GM21423 (cell line): ENCODE data around the gene ZSCAN16.
"Not testable (repeated sequence)": the region's sequence is repeated elsewhere in the genome, so short reads cannot be mapped to it uniquely, and the experiment has no call there.

Experiments
- ATAC-seq: cut with Tn5 transposase; IDR thresholded peaks from one replicate; pipeline ENCODE4 v1.9.1; 2021; ENCODE audit warnings: mild to moderate bottlenecking, moderate library complexity; ENCODE audit not compliant: unreplicated experiment

The ZSCAN16 gene

DNA sequence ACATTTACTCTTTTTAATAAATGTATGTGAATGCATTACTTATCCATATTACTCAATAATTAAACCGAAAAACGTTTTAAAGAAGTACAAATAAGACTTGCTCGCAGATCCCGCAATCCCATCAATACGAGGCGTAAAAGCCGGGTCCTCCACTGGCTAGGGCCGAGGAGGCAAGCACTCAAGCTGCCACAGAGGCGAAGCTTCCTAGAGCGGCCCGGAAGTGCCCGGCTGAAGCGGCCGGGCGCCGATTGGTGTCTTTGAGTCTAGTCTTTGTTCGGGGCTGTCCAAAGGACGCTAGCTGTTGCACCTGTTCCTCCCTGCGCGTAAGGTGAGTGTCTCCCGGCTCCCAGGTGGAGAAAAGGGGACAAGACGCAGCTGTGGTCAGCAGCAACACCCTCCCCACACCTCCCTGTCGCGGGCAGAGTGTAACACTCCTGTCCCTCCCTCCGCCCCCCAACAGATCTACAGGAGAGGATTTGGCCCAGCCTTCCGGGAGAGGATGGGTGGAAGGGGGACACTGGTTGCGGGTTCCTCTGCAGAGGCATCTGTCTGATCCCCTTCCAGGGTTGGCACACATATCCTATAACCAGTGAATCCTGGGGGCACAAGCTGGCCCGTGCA is at the start of gene ZSCAN16:
Gene ZSCAN16, plus strand, starts transcription at position 260 of the 621 bp plus-strand sequence. CDS start 835 bp downstream, outside the sequence.
- peak; percentile 96 for ATAC-seq

- ATAC-seq: no peak
These were observed 46.4 kb upstream of the ZSCAN16 start for GRCh38 chr6:28078050-28078449.

DNA sequence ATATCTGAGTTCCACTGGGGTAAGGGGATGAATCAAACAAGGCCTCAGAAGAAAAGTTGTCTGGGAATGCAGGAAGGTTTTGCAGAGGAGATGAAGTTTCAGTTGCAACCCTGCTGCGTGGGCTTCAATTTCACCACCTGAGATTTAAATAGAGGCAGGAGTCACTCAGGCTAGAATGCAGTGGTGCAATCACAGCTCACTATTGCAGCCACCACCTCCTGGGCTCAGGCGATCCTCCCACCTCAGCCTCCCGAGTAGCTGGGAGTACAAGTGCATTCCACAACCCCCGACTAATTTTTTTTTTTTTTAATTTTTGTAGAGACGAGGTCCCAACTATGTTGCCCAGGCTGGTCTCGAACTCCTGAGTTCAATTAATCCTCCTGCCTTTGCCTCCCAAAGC is 45.6 kb upstream of the ZSCAN16 start:
- ATAC-seq: no peak

- ATAC-seq: peak; percentile 19
These were observed 44.1 kb upstream of the ZSCAN16 start, which contains the start of gene ZNF165 for GRCh38 chr6:28080381-28080630. ZNF165 (plus strand) TSS chr6:28080568; CDS start chr6:28085481, 4,913 bp downstream.

- ATAC-seq: peak; percentile 67
These were observed 43.6 kb upstream of the ZSCAN16 start for GRCh38 chr6:28080631-28081485.

- ATAC-seq: peak; percentile 50
These were observed 43.0 kb upstream of the ZSCAN16 start for GRCh38 chr6:28081486-28081751.

GRCh38 chr6:28082939-28083338 is 41.5 kb upstream of the ZSCAN16 start:
- ATAC-seq: no peak

DNA sequence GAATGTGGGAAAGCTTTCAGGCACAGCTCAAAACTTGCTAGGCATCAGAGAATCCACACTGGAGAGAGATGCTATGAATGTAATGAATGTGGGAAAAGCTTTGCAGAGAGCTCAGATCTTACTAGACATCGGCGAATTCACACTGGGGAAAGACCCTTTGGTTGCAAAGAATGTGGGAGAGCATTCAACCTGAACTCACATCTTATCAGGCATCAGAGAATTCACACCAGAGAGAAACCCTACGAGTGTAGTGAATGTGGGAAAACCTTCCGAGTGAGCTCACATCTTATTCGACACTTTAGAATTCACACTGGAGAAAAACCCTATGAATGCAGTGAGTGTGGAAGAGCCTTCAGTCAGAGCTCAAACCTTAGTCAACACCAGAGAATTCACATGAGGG is 35.4 kb upstream of the ZSCAN16 start:
- no peak for ATAC-seq

- ATAC-seq: no peak
These were observed 33.4 kb upstream of the ZSCAN16 start for GRCh38 chr6:28090917-28091586.

- not testable (repeated sequence) for ATAC-seq
These were observed 22.2 kb upstream of the ZSCAN16 start for GRCh38 chr6:28102222-28102621.

- ATAC-seq: not testable (repeated sequence)
These were observed 21.7 kb upstream of the ZSCAN16 start for GRCh38 chr6:28102699-28103098.

DNA sequence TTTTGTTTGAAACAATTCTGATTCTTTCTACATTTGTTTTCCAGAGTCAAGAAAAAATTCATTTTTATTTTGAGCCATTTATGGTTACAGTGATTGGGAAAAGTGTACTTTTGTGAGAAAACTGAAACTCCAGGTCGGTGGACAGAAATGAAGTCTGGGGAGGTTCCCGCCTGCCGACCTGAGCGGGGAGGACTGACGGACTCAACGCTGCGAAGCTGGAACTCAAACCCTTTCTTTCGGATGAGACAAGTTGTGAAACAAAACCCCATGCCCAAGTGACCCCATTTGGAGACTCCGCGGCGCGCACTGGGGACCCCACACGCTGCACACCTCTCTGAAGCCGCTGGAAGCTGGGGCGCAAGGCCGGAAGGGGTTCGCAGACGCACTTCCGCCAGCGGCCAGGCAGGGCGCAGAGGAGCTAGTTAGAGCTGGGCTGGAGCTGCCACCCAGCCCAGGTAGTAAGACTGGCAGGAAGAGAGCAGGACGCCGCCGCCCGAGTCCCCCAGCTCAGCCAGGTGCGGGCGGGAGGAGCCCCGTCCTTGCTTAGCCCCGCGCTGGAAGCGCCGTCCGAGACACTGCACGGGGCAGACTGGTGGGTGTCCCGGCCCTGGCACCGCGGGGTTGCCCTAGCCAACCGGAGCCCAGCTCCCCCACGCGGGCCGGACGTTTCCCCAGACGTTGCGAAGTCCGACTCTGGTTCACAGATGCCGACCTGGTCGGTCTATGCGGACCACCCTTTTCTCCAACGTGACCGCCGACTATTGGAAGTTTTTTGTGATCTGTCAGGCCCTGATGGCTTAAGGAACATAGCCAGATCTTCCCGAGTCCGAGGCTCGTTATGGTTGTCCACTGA is 19.8 kb upstream of the ZSCAN16 start:
- peak; percentile 98 for ATAC-seq

DNA sequence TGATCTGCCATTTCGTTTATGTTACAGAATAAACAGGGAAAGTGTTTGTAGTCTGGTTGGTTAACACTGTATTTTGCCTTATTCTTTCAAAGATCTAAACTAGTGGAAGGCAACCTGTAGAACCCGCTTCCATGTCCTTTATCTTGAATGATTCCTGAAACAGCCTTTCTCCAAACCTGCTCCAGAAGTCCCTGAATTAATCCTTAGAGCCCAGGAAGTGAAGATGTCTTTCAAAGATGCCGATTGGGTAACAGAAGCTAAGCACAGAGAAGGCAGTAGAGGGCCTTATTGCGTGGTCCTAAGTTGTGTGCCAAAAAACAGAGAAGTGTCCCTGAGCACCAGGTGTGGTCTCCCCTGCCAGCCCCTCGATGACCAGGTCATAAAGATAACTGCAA is 19.2 kb upstream of the ZSCAN16 start:
- ATAC-seq: no peak

DNA sequence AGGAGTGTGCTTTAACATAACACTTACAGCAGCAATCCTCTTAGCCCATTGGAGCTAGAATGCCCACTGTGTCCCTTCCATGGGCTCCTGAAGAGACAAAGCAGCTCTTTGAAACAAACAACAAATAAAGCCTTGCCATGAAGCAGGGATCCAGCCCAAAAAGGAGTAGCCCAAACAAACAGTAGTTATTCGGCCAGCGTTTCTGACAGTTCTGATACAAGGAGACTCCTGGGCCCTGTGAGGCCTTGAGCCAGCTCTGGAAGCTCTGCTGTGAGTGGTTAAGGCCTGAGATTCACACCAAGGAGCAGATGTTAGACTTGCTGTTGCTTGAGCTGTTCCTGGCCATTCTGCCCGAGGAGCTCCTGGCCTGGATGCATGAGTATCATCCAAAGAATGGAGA is 16.9 kb upstream of the ZSCAN16 start:
- no peak for ATAC-seq

- ATAC-seq: no peak
These were observed 12.4 kb upstream of the ZSCAN16 start for GRCh38 chr6:28111964-28112363.

DNA sequence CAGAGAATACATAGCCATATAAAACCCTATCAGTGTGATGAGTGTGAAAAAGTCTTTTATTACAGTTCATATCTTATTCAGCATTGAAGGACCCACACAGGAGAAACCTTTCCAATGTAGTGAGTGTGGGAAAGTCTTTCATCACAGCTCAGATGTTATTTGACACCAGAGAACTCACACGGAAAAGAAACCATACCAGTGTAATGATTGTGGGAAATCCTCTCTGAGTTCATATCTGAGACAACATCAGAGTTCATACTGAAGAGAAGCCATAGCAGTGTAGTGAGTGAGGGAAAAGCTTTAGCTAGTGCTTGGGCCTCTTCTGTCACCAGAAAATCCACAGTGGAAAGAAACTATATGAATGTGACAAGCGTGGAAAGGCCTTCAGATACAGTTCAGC is 8.6 kb upstream of the ZSCAN16 start:
- ATAC-seq: no peak

- ATAC-seq: no peak
These were observed 6.9 kb upstream of the ZSCAN16 start for GRCh38 chr6:28117386-28118050.

DNA sequence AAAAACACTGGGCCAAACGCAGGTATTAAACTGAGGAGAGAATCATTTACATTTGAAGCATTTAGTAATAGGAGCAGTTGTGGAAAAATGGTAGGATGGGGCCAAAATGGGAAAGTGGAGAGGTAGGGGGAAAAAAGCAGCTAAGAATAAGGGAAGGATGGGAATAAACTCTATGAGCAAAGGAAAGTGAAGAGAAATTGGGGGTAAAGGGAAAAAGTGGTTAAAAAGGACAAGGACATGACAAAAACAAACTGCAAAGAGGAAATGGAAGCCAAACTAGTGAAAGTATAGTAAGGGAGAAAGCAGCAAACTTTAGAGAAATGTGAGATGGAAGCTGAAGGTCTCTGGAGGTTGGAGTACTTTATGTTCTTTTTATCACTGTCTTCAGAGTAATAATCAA is 6.2 kb upstream of the ZSCAN16 start:
- ATAC-seq: no peak

GRCh38 chr6:28121876-28122275 is 2.5 kb upstream of the ZSCAN16 start:
- no peak for ATAC-seq

- ATAC-seq: not testable (repeated sequence)
These were observed 2.1 kb upstream of the ZSCAN16 start for GRCh38 chr6:28122283-28122682.

GRCh38 chr6:28124971-28125353 is 553 bp downstream of the ZSCAN16 start:
- no peak for ATAC-seq
